NCI-H2196 treated with DMSO at 0.1 percent for 48 hours (cell line): ENCODE data around the gene EIF3K.

Experiments used
- DNase-seq: peaks from one replicate; lab custom pipeline; 2025; ENCODE audit not compliant: unreplicated experiment; lab: John Stamatoyannopoulos, UW

The EIF3K gene

DNA sequence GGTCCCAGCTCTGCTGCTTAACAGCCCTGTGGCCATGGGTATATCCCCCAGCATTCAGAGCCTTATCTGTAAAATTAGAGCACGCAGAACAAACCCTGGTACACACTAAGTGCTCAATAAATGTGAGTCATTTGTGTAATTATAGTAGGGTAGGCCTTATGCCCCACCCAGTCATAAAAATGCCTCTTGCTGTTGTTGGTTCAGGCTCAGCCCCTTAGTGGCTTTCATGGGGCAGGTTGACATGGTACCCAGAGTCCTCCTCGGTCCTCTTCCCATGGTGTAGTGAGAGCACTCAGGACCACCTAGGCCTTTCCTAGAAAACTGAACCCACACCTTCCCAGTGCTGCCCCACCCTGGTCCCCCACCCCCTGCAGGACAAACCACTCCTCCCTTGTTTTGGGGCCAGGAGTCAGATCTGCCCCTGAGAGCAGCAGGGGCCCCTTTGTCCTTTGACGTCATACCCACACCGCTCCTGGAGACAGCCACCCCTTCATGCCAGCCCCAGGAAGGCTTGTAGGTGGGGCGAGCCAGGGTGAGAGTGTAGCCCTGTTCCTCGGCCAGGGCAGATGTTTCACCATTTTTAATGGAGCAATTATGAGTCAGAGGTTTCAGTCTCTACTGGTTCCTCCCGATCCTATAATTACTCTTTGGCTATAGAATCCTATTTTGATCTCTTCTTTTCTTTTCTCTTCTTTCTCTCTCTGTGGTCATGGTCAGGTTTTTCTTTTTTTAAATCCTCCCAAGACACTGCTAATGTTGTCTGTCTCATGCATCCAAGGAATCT is 65.3 kb downstream of the EIF3K start:
- no peak for DNase-seq

DNA sequence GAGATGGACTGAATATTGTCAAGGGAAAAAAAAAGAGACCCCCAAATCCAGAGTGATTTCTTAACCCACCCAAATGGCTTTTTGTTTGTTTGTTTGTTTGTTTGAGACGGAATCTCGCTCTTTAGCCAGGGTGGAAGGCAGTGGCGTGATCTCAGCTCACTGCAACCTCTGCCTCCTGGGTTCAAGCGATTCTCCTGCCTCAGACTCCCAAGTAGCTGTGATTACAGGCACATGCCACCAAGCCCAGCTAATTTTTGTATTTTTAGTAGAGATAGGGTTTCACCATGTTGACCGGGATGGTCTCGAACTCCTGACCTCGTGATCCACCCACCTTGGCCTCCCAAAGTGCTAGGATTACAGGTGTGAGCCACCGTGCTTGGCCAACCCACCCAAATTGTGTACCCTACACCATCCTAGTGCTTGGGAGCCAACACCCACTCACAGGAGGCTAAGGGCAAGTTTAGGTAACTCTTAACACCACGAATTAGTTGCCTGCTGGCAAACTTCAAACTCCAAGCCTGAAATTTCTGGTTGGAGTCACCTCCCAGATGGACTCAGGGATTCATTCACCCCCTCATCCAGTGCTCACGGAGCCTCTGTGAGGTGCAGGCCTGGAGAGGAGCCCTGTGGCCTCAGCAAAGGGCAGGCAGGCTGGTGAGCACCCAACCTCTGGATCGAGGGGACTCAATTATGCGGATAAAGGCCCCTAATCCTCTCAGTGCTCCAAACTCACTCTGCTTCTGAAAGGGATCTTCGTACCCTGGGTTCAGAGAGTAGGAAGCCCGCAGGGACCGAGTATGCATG is 66.1 kb downstream of the EIF3K start:
- DNase-seq, result no peak

DNA sequence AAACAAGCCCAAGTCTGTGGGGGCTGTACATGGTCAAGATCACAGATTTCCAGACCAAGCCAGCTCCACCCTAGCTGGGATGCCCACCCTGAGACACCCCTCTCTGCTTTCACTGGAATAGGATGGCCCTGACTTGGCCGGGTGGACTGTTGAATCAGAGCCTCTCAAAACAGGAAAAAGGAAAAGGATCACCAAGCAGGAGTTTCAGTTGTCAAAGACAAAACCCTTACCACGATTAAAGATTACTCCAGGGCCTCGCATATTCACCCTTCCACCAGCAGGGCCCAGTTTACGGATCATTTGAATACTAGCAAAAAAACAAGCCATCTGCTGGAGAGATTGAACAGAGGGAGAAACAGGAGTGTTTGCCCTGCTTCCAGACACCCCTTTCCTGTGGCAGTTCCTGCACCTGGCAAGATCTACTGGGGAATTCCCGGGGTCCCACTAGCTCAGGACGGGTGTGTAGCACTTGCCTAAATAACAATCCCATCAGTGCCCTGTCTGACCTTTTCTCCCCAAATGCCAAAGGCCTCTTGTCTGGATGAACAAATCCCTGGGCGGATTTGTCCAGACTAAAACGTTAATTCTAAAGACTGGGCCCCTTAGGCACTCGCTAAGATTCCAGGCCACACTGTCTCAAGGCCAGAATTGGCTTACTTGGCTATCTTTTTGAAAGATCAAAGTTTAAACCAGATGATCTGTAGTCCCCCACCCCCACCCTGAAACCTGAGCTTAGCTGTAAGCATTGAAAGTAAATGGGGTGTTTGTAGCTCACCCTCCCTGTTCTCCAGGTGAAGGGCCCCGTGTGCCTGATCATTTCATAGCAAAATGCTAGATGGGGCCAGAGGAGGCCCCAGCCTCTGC is 66.9 kb downstream of the EIF3K start:
- DNase-seq, result peak; percentile 25

DNA sequence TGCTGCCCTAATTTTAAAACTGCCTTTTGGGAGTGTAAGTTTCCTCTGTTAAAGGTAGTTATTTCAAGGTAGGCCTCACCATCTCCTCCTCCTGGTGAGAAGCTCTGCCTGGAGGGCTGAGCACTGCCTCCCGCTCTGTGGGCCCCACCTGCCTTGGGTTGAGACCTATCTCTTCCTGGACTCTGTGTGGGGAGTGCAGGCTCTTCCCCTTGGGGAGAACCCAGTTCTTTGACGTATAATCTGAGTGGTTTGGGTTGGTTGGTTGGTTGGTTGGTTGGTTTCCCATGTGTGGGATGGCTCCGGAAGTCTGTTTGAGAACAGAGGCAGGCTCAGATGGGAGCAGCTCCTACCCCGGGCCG is 67.5 kb downstream of the EIF3K start:
- no peak for DNase-seq
